GM19328 (cell line): ENCODE data around the gene SLC25A51.
A peak's percentile ranks its signal among the peaks of the same experiment; 100 is the strongest.
"Not testable (repeated sequence)": the region's sequence is repeated elsewhere in the genome, so short reads cannot be mapped to it uniquely, and the experiment has no call there.

Source experiments
- ATAC-seq: cut with Tn5 transposase; IDR thresholded peaks from one replicate; pipeline ENCODE4 v1.9.1; 2021; ENCODE audit warnings: mild to moderate bottlenecking, moderate library complexity; ENCODE audit not compliant: unreplicated experiment

SLC25A51 gene

DNA sequence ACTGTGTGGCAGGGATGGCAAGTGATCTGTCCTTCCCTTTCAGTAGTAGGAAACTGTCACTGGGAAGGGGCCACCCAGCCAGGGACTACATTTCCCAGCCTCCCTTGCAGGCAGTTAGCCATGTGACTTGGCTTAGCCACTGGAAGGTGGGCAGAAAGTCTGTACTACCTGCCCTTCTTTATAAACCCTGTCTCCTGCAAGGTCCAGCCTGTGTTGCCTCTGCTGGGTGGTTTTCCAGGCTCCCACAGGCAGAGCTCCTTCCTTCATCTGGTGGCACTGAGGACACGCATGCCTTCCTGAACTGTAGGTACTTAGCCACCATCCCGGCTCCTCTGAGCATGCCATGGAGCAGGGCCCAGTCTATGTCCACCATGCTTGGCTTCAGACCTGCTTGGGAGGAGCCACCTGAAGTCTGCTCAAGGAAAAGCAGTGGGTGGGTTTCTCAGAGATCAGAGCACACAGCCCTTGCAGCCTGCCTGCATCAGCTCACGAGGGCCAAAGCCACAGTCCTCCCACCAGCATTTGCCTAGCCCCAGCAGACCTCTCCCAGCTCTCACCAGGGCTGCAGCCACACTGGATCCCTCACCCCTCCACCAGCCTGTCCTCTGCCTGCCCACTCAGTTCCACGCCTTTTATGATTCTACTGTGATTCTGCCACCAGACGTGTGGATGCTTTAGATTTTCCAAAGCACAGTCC lies 16.7 kb upstream of the SLC25A51 start:
- no peak for ATAC-seq

DNA sequence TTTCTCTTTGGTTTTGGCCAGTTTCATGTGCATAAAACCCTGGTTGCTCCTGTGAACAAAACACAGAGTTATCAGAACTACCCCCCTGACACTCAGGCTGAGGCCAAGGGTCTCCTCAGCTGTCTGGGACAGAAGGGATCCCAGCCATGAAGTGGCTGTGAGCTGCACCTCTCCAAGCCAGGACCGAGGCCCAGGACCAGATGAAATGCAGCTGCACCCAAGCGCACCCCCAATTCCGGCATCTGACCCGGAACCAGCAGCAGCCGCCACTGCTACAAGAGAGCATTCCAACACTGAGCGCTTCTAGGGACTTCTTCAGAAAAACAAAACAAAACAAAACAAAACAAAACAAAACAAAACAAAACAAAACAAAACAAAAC lies 16.0 kb upstream of the SLC25A51 start:
- no peak for ATAC-seq

DNA sequence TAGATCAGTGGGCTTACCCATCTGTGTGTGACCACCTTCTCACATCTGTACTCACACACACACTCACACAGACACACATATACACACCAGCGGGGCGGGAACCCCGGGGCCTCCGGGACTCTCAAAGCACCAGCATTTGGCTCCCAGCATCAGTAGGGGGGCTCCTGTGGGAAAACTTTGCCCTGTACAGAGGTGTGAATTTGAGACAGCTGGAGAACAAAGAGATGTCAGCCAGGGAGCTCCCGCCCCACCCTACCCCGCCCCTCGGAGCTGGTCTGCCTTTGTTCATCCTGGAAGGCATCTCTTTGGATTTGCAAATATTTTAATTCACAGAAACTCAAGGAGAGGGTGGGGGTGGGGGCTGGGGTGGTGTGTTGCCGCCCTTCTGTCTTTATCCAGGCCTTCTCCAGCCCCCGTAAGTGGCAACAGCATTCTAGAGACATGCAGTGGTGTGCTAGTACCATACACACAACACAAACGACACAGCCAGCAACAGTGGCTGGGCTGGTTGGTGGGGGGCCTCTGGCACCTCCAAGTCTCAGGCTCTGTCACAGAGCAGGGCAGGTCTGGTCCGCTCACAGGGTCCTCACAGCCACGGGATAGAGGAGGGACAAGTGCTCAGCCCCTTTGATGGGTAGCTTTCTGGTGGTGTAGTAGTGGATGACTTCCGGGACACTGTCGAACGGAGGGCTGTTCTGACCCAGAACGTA lies 15.5 kb upstream of the SLC25A51 start:
- no peak for ATAC-seq

- no peak for ATAC-seq
Measured at GRCh38 chr9:37918665-37919170, 14.8 kb upstream of the SLC25A51 start.

DNA sequence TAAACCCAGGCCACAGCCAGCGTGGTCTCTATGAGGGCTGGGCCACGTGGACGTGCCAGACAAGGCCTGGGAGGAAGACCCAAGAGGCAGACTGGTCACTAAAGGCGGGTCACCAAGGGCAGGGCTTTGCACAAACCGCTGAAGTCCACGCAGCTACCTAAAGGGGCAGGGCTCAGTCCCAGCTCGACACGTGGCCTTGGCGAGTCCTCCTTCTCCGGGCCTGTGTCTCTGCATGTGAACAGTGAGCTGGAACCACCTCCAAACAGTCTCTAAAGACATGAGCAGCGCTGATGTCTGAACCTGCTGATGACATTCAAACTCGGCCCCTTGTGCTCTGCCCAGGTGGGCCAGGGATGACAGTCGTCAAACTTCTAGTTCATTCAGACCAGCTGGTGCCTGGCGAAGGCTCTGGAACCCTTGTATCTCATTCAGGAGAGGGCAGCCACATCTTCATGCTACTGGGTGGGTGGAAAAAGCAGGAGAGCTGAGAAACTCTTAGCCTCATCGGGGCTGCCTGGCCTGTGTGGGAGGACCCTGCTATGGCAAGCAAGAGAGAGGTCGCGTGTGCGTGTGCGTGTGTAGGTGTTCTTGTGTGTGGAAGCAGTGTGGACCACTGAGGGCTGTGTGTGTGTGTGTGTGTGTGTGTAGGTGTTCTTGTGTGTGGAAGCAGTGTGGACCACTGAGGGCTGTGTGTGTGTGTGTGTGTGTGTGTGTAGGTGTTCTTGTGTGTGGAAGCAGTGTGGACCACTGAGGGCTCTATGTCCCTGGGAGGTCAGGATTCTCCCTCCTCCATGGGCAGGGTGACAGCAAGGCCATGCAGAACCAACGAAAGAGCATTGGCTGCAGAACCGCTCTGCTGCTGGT lies 14.1 kb upstream of the SLC25A51 start:
- ATAC-seq: no peak

GRCh38 chr9:37917313-37917731 lies 13.4 kb upstream of the SLC25A51 start:
- ATAC-seq: no peak

DNA sequence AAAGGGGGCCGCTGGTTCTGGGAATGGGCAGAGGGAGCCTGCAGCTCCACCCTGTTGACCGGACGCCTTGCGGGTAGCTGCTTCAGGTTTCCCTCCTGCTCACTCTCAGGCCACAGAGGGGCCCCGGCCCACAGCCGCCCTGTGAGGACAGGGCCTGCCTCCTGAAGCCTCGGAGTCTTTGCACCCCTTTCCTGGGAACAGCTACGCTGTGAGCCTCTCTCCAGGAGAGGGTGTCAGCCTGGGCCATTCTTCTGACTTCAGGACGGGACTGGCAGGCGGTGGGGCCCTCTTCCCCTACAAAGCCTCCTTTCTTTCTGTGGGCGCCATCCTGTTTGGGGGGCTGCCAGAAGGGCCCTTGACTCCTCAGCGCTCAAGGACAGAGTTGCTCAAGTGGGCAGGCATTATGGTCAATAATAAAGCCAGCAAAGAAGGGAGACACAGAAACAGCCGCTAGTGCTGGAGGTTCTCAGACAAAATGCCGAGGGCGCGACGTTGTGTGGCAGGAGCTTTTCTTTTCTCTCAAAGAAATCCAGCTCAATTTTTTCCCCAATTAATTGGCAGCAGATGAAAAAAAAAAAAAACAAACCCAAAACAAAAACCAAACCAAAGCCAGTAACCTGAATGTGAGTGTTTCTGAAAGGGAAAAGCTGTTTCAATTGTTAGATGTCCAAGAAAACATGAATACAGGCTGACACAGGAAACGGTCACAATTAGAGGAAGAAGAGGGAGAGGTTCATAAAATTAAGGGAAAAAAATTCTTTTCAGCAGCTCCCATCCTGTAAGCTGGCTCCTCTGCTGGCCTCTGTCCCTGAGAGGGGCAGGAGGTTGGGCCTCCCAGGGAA lies 12.8 kb upstream of the SLC25A51 start:
- ATAC-seq: no peak

DNA sequence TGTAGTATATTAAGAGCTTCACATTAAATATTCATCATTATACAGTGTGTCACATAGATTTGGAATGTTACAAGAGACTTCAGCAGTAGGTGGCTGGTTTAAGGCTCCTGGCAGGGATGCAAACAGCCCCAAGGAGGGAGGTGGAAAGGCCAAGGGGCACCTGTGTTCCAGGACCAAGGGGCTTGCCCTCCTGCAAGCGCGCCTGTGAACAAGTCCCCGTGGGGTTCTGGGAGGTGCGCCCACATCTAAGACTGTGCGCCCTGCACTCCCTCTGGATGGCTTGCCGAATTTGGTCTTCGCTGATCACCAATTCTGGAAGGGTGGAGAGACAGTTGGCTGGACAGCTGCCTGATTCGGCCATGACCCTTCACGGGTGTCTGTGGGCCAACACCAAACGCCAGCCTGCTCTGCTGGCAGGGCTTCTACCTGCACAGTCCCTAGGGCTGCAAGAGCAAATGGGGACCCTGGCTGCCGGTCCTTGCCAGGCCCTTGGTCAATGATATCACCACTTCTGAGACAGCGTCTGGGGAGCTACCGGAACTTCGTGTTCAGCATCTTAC lies 12.1 kb upstream of the SLC25A51 start:
- ATAC-seq: no peak

DNA sequence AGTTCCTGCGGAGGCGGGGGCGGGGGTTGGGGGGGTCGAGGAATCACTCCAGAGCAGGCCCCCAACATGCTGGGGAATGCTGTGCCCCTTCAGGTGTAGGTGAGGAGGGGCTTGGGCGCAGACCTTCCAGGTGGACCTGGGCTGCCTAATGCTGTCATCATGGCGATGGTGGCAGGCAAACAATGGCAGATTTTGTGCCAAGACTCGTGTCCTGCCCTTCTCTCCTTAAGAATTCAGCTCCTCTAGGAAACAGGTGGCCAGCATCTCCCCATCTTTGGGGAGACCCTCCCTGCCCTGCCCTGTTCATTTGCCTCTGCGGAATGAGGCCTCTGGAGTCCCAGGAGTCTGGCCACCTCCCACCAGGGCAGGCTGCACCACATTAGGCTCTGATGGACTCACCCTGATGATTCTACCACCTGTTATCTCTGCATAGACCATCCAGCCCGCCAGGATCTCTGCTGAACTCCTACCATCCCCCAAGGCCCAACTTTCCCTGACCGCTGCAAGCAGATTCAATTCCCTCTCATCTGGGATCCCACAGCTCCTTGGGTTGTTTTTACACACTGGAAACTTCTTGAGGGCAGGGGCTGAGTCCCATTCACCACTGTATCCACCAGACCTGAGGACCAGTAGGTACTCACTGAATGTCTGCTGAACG lies 10.9 kb upstream of the SLC25A51 start:
- ATAC-seq: no peak

DNA sequence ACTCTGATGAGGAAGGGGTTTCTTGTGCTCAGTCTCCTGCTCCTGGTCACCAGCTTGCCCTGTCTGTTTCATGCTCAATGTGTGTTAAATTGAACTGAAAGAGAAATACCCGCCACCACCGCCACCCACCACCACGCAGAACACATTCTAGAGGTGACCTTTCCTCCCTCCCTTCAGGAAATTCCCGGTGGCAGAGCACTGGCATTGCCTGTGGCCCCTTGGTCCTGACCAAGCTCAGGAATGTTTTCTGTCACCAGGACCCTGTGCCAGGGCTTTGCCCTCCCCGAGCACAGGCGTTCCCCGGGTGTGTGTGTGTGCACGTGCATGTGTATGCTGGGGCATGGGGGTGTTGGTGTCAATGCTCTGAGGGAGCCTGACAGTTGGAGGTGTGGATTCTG lies 10.2 kb upstream of the SLC25A51 start:
- ATAC-seq: no peak

- peak; percentile 81 for ATAC-seq
Measured at GRCh38 chr9:37913480-37914153, 9.7 kb upstream of the SLC25A51 start.

- ATAC-seq: no peak
Measured at GRCh38 chr9:37911271-37911681, 7.3 kb upstream of the SLC25A51 start.

DNA sequence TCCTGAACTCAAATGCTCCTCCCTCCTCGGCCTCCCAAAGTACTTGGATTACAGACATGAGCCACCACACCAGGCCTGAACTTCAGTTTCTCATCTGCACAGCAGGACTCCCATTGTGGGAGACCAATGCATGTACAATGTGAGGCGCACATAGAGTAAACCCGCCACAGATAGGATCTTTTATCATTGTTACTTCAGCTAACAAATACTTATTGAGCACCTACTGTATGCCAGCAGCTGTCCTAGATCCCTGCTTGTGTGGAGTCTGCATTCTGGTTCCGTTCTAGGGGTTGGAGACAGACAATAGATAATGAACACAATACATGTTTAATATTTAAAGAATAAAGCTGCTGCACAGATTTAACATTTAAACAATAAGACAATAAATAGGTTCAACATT lies 6.3 kb upstream of the SLC25A51 start:
- ATAC-seq: no peak

GRCh38 chr9:37909836-37910235 lies 5.9 kb upstream of the SLC25A51 start:
- ATAC-seq: not testable (repeated sequence)

DNA sequence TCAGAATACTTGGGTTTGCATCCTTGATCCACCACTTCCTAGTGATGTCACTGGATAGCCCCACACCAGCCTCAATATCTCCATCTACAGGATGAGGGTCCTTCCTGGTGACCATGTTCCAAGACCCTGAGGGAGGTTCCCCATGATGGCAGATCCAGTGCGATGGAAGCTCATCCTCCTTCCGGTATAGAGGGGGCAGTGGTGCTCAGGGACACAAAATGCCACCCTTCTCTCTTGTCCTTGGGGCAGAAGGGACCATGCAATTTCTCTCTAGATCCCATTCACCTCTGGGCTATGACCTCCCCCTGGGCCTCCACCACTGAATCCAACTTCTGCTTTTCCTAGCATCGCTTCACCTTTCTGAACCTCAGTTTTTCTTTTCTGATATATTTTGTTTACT lies 5.4 kb upstream of the SLC25A51 start:
- ATAC-seq: no peak

- ATAC-seq: no peak
Measured at GRCh38 chr9:37908698-37909186, 4.8 kb upstream of the SLC25A51 start.

- ATAC-seq: no peak
Measured at GRCh38 chr9:37908283-37908682, 4.4 kb upstream of the SLC25A51 start.

- no peak for ATAC-seq
Measured at GRCh38 chr9:37906312-37907239, 2.6 kb upstream of the SLC25A51 start.
